CD4-positive, alpha-beta memory T cell (primary cell): ENCODE measurements around the gene OR56B4. TPM values are rescaled to one million over a fixed set of nuclear protein-coding genes. Genes with fewer than 3 reads are reported as not detected.
"Not testable (repeated sequence)": the region's sequence is repeated elsewhere in the genome, so short reads cannot be mapped to it uniquely, and the experiment has no call there.

Source experiments
- CTCF ChIA-PET: fragments of 350-600 bp; sonication (Branson Sonifier 250); formaldehyde crosslinking; loops from one replicate; lab custom pipeline; 2021; ENCODE audit warnings: inconsistent platforms; ENCODE audit not compliant: partially characterized antibody; lab: Charles Lee
- POLR2A ChIA-PET: fragments of 350-600 bp; sonication (Branson Sonifier 250); formaldehyde crosslinking; loops from one replicate; lab custom pipeline; 2021; ENCODE audit not compliant: partially characterized antibody; lab: Charles Lee
- DNase-seq, 5 donors: peaks; one replicate each; pipeline versions ENCODE4 v3.0.0 to v3.0.0-alpha.2; 2020 to 2022; ENCODE audit warnings: mixed read lengths in 1 of 5
- H3K27ac ChIP-seq: one replicate; pipeline ENCODE4 v1.7.0; 2013; ENCODE audit warnings: low read depth, low read length
- H3K27me3 ChIP-seq: 2 replicates; pipeline ENCODE4 v1.7.0; 2013; ENCODE audit warnings: mild to moderate bottlenecking, low read length, moderate library complexity; ENCODE audit not compliant: insufficient read depth
- H3K36me3 ChIP-seq: 2 replicates; pipeline ENCODE4 v1.7.0; 2013; ENCODE audit warnings: mild to moderate bottlenecking, low read length, moderate library complexity; ENCODE audit not compliant: insufficient read depth
- H3K4me1 ChIP-seq: 2 replicates; pipeline ENCODE4 v1.7.0; 2013; ENCODE audit warnings: mild to moderate bottlenecking, low read length, moderate library complexity; ENCODE audit not compliant: insufficient read depth
- H3K4me3 ChIP-seq, 2 donors: one replicate each; pipeline ENCODE4 v1.7.0; 2013; ENCODE audit warnings: low read length in 2 of 2, mild to moderate bottlenecking in 1 of 2
- H3K9me3 ChIP-seq, 2 donors: one replicate each; pipeline ENCODE4 v1.7.0; 2013; ENCODE audit warnings: low read length in 2 of 2, control low read depth in 1 of 2; ENCODE audit not compliant: control insufficient read depth in 1 of 2
- H3K27ac Mint-ChIP-seq, 7 donors: one replicate each; pipeline ENCODE4 v1.8.0; 2020 to 2021; ENCODE audit warnings: mixed read lengths in 7 of 7, mild to moderate bottlenecking in 6 of 7, inconsistent platforms in 3 of 7, moderate library complexity in 3 of 7
- H3K27me3 Mint-ChIP-seq, 2 donors: one replicate each; pipeline ENCODE4 v1.8.0; 2020 to 2021; ENCODE audit warnings: mixed read lengths in 2 of 2
- H3K36me3 Mint-ChIP-seq, 2 donors: one replicate each; pipeline ENCODE4 v1.8.0; 2020 to 2021; ENCODE audit warnings: mixed read lengths in 2 of 2, inconsistent platforms in 1 of 2, mild to moderate bottlenecking in 1 of 2
- H3K4me1 Mint-ChIP-seq, 4 donors: one replicate each; pipeline ENCODE4 v1.8.0; 2020 to 2021; ENCODE audit warnings: mixed read lengths in 4 of 4, mild to moderate bottlenecking in 1 of 4
- H3K4me3 Mint-ChIP-seq, 8 donors: one replicate each; pipeline ENCODE4 v1.8.0; 2020 to 2021; ENCODE audit warnings: mixed read lengths in 8 of 8, mild to moderate bottlenecking in 7 of 8, moderate library complexity in 6 of 8, inconsistent platforms in 3 of 8
- H3K9me3 Mint-ChIP-seq, 8 donors: one replicate each; pipeline ENCODE4 v1.8.0; 2020 to 2021; ENCODE audit warnings: mixed read lengths in 8 of 8, mild to moderate bottlenecking in 5 of 8, inconsistent platforms in 3 of 8, moderate library complexity in 1 of 8
- intact Hi-C: fragments of 100-400 bp; cut with micrococcal nuclease; formaldehyde crosslinking; loops from one replicate; pipeline ENCODE4 v1.15.1; 2023
- polyA plus RNA-seq, 2 donors: library from polyadenylated mRNA; unstranded; fragments of 300-500 nt; fragmentation: Illumina TruSeq; gene quantifications; one replicate each; pipeline ENCODE4 v1.2.3, GENCODE V29; 2021
- total RNA-seq, 2 experiments: library from RNA; stranded (reverse); gene quantifications; one replicate each; pipeline ENCODE4 v1.2.3, GENCODE V29; 2021

Gene OR56B4
- total and polyA plus RNA-seq, 4 experiments from 2014 or later: not detected

DNA sequence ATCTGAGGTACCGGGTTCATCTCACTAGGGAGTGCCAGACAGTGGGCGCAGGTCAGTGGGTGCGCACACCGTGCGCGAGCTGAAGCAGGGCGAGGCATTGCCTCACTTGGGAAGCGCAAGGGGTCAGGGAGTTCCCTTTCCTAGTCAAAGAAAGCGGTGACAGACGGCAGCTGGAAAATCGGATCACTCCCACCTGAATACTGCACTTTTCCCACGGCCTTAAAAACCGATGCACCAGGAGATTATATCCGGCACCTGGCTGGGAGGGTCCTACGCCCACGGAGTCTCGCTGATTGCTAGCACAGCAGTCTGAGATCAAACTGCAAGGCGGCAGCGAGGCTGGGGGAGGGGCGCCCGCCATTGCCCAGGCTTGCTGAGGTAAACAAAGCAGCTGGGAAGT is 36.3 kb downstream of the OR56B4 start:
- POLR2A ChIA-PET, H3K4me3 Mint-ChIP-seq, H3K4me1 ChIP-seq, H3K4me3 ChIP-seq, H3K27me3 Mint-ChIP-seq, H3K27ac Mint-ChIP-seq, H3K4me1 Mint-ChIP-seq, H3K36me3 ChIP-seq, H3K27ac ChIP-seq, DNase-seq, H3K36me3 Mint-ChIP-seq, CTCF ChIA-PET, intact Hi-C loops, H3K9me3 Mint-ChIP-seq, H3K27me3 ChIP-seq, H3K9me3 ChIP-seq: not testable (repeated sequence)

GRCh38 chr11:6151117-6151516 is 43.6 kb downstream of the OR56B4 start:
- intact Hi-C loops: no loop called here
- H3K9me3 Mint-ChIP-seq: peaks cover 0 to 8% (median 2%) of the 10 kb centered on the region in 8 donors
- no peaks in the 10 kb centered on the region for H3K36me3 Mint-ChIP-seq
- H3K4me1 ChIP-seq: no peaks in the 10 kb centered on the region
- peaks cover 0 to 3% of the 10 kb centered on the region in 2 donors for H3K27me3 Mint-ChIP-seq
- no peaks in the 10 kb centered on the region for H3K27me3 ChIP-seq
- no peak overlapping the region for H3K4me3 ChIP-seq
- DNase-seq: no peak
- no peaks in the 10 kb centered on the region for H3K9me3 ChIP-seq
- no peaks in the 10 kb centered on the region for H3K4me1 Mint-ChIP-seq
- POLR2A ChIA-PET: no interaction called here
- no peak overlapping the region for H3K4me3 Mint-ChIP-seq
- CTCF ChIA-PET: interaction anchor here (1.1 kb wide), 1 partner anchor 10 kb away, joined by 3 read pairs; no protein-coding TSS in a partner anchor
- H3K27ac ChIP-seq: no peak overlapping the region
- H3K36me3 ChIP-seq: no peaks in the 10 kb centered on the region
- H3K27ac Mint-ChIP-seq: no peak overlapping the region

DNA sequence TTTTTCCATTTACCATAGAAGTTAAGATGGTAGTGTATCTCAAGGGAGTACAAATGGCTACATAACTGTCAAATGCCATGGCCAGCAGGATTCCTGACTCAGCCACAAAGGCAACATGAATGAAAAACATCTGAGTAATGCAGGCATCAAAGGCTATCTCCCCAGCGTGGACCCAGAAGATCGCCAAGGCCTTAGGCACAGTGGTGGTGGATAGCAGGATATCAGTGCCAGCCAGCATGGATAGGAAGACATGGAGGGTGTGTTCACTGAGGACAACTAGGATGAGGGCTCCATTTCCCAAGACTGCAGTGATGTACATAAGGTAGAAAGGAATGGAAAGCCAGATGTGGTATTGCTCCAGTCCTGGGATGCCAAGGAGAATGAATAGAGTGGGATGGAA is 44.6 kb downstream of the OR56B4 start:
- intact Hi-C loops: no loop called here
- Histone ChIP-seq H3K9me3 (no peaks in the 10 kb centered on the region), H3K27me3 (no peaks in the 10 kb centered on the region), H3K27ac (no peak overlapping the region), H3K4me1 (no peaks in the 10 kb centered on the region), H3K4me3 (no peak overlapping the region), H3K36me3 (no peaks in the 10 kb centered on the region)
- no peaks in the 10 kb centered on the region for H3K4me1 Mint-ChIP-seq
- H3K27me3 Mint-ChIP-seq: peaks cover 0 to 6% of the 10 kb centered on the region in 2 donors
- no peak overlapping the region for H3K27ac Mint-ChIP-seq
- H3K4me3 Mint-ChIP-seq: no peak overlapping the region
- H3K36me3 Mint-ChIP-seq: no peaks in the 10 kb centered on the region
- peaks cover 0 to 8% (median 2%) of the 10 kb centered on the region in 8 donors for H3K9me3 Mint-ChIP-seq
- DNase-seq: no peak
- CTCF ChIA-PET: no interaction called here
- POLR2A ChIA-PET: no interaction called here

DNA sequence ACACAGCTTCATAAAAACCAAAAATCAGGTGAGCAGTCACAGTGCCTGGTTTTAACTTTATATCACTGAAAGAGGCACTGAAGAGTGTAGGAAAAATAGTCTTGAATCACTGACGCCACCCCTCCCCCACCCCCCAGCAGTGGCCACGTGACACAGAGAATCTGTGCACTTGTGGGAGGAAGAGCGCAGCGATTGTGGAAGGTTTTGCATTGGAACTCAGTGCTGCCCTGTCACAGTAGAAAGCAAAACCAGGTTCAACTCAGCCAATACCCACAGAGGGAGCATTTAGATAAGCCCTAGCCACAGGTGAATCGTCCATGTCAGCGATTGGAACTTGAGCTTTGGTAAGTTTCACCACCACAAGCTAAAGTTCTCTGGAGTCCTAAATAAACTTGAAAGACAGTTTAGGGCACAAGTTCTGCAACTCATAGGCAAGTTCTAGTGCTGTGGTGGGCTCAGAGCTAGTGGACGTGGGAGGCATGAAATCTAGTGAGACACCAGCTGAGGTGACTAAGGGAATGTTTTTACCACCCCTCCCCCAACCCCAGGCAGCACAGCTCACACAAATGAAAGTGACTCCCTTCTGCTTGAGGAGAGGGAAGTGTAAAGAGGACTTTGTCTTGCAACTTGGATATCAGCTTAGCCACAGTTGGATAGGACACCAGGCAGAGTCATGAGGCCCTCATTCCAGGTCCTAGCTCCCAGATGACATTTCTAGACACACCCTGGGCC is 49.3 kb downstream of the OR56B4 start:
- H3K4me1 ChIP-seq: no peaks in the 10 kb centered on the region
- H3K27ac ChIP-seq: no peak overlapping the region
- Mint-ChIP-seq H3K36me3 (no peaks in the 10 kb centered on the region), H3K4me1 (no peaks in the 10 kb centered on the region), H3K27ac (no peak overlapping the region), H3K9me3 (no peaks in the 10 kb centered on the region), H3K4me3 (no peak overlapping the region), H3K27me3 (peaks cover 1 to 6% of the 10 kb centered on the region in 2 donors)
- H3K4me3 ChIP-seq: no peak overlapping the region
- intact Hi-C loops: no loop called here
- CTCF ChIA-PET: no interaction called here
- no peaks in the 10 kb centered on the region for H3K36me3 ChIP-seq
- POLR2A ChIA-PET: no interaction called here
- no peak for DNase-seq
- no peaks in the 10 kb centered on the region for H3K27me3 ChIP-seq
- H3K9me3 ChIP-seq: no peaks in the 10 kb centered on the region

Other genes starting within 250 kb of the OR56B4 start
- gene OR52E8, start 250.0 kb upstream of the OR56B4 start, total RNA-seq: not detected
- gene OR52E8, start 250.0 kb upstream of the OR56B4 start, polyA plus RNA-seq: not detected
- not detected for gene OR52E4, start 227.1 kb upstream of the OR56B4 start, total RNA-seq
- gene OR52E4, start 227.1 kb upstream of the OR56B4 start, polyA plus RNA-seq: not detected
- gene OR52E5, start 214.5 kb upstream of the OR56B4 start, total RNA-seq: not detected
- not detected for gene OR52E5, start 214.5 kb upstream of the OR56B4 start, polyA plus RNA-seq
- gene OR56A3, start 165.4 kb upstream of the OR56B4 start, total RNA-seq: not detected
- gene OR56A3, start 165.4 kb upstream of the OR56B4 start, polyA plus RNA-seq: not detected
- not detected for gene OR56A5, start 139.2 kb upstream of the OR56B4 start, total RNA-seq
- gene OR56A5, start 139.2 kb upstream of the OR56B4 start, polyA plus RNA-seq: not detected
- not detected for gene OR52L1, start 120.7 kb upstream of the OR56B4 start, total RNA-seq
- gene OR52L1, start 120.7 kb upstream of the OR56B4 start, polyA plus RNA-seq: not detected
- gene OR56A4, start 100.7 kb upstream of the OR56B4 start, total RNA-seq: not detected
- gene OR56A4, start 100.7 kb upstream of the OR56B4 start, polyA plus RNA-seq: not detected
- not detected for gene OR56A1, start 76.9 kb upstream of the OR56B4 start, total RNA-seq
- not detected for gene OR56A1, start 76.9 kb upstream of the OR56B4 start, polyA plus RNA-seq
- not detected for gene OR52B2, start 62.6 kb downstream of the OR56B4 start, total RNA-seq
- not detected for gene OR52B2, start 62.6 kb downstream of the OR56B4 start, polyA plus RNA-seq
- not detected for gene OR52W1, start 91.5 kb downstream of the OR56B4 start, total RNA-seq
- not detected for gene OR52W1, start 91.5 kb downstream of the OR56B4 start, polyA plus RNA-seq
- gene C11orf42, start 97.9 kb downstream of the OR56B4 start, total RNA-seq: not detected
- not detected for gene C11orf42, start 97.9 kb downstream of the OR56B4 start, polyA plus RNA-seq
- 10 to 100 TPM; 48.7 to 50.8 TPM for gene FHIP1B, start 127.0 kb downstream of the OR56B4 start, total RNA-seq
- gene FHIP1B, start 127.0 kb downstream of the OR56B4 start, polyA plus RNA-seq: 10 to 100 TPM; 12.0 to 16.7 TPM
- under 1 TPM; 0.58 to 0.61 TPM for gene CNGA4, start 131.4 kb downstream of the OR56B4 start, total RNA-seq
- gene CNGA4, start 131.4 kb downstream of the OR56B4 start, polyA plus RNA-seq: not detected
- gene CCKBR, start 152.2 kb downstream of the OR56B4 start, total RNA-seq: not detected
- not detected for gene CCKBR, start 152.2 kb downstream of the OR56B4 start, polyA plus RNA-seq
- under 1 TPM in 1 of 2 experiments, not detected in 1; 0.36 TPM for gene CAVIN3, start 212.8 kb downstream of the OR56B4 start, total RNA-seq
- under 1 TPM in 1 of 2 donors, not detected in 1; 0.70 TPM for gene CAVIN3, start 212.8 kb downstream of the OR56B4 start, polyA plus RNA-seq